Keratinocyte (primary cell): ENCODE results near the gene RRAGD. TPM values are rescaled to one million over a fixed set of nuclear protein-coding genes. Genes with fewer than 3 reads are reported as not detected.

Experiments used
- DNase-seq: peaks from one replicate; pipeline ENCODE4 v3.0.0-alpha.2; 2011; ENCODE audit warnings: low read depth, missing footprints, low spot score
- FAIRE-seq: peaks from 2 replicates; lab custom pipeline; 2011; peaks lifted over from hg19 to GRCh38; lab: Jason Lieb, UNC
- H2AFZ ChIP-seq: 2 replicates; pipeline ENCODE4 v1.6.0; 2012; ENCODE audit warnings: low read length, control low read depth, inconsistent platforms; ENCODE audit not compliant: control insufficient read depth
- H3K27ac ChIP-seq: 2 replicates; pipeline ENCODE4 v1.5.1; 2011; ENCODE audit warnings: low read length; ENCODE audit not compliant: control insufficient read depth, insufficient read depth
- H3K27me3 ChIP-seq: 3 replicates; pipeline ENCODE4 v1.6.0; 2011; ENCODE audit warnings: low read length; ENCODE audit not compliant: control insufficient read depth, insufficient read depth; ENCODE audit errors: extremely low read depth
- H3K36me3 ChIP-seq, 2 experiments: 2 replicates in 1 of 2; 3 replicates in 1 of 2; pipeline ENCODE4 v1.5.1; 2011; ENCODE audit warnings: low read length in 2 of 2, mild to moderate bottlenecking in 1 of 2; ENCODE audit not compliant: control insufficient read depth in 2 of 2, insufficient read depth in 2 of 2; ENCODE audit errors: extremely low read depth in 1 of 2
- H3K4me1 ChIP-seq: 3 replicates; pipeline ENCODE4 v1.5.1; 2011; ENCODE audit warnings: low read length; ENCODE audit not compliant: control insufficient read depth, insufficient read depth; ENCODE audit errors: extremely low read depth
- H3K4me2 ChIP-seq: 3 replicates; pipeline ENCODE4 v1.6.0; 2011; ENCODE audit warnings: low read depth, low read length; ENCODE audit not compliant: control insufficient read depth, insufficient read depth; ENCODE audit errors: extremely low read depth
- H3K4me3 ChIP-seq, 3 experiments: fragments of 200-600 bp in 1 of 3; sonication (generic) in 1 of 3; 2 replicates in 2 of 3; 3 replicates in 1 of 3; pipeline ENCODE4 v1.5.1; 2011 to 2016; ENCODE audit warnings: low read length in 3 of 3, mild to moderate bottlenecking in 3 of 3, control low read depth in 2 of 3, inconsistent platforms in 1 of 3, low read depth in 1 of 3, mixed read lengths in 1 of 3, mixed run types in 1 of 3, moderate library complexity in 1 of 3; ENCODE audit not compliant: control insufficient read depth in 2 of 3, insufficient read depth in 2 of 3; ENCODE audit errors: extremely low read depth in 1 of 3
- H3K79me2 ChIP-seq: 2 replicates; pipeline ENCODE4 v1.6.0; 2012; ENCODE audit warnings: low read length; ENCODE audit not compliant: control insufficient read depth, insufficient read depth
- H3K9ac ChIP-seq: 3 replicates; pipeline ENCODE4 v1.6.0; 2011; ENCODE audit warnings: low read length; ENCODE audit not compliant: control insufficient read depth, insufficient read depth; ENCODE audit errors: extremely low read depth
- H3K9me1 ChIP-seq: 3 replicates; pipeline ENCODE4 v1.6.0; 2011; ENCODE audit warnings: low read length; ENCODE audit not compliant: control insufficient read depth, insufficient read depth; ENCODE audit errors: extremely low read depth
- H3K9me3 ChIP-seq: 2 replicates; pipeline ENCODE4 v1.5.1; 2012; ENCODE audit warnings: low read depth, low read length; ENCODE audit not compliant: control insufficient read depth
- H4K20me1 ChIP-seq: 3 replicates; pipeline ENCODE4 v1.6.0; 2011; ENCODE audit warnings: low read length; ENCODE audit not compliant: control insufficient read depth, insufficient read depth; ENCODE audit errors: extremely low read depth
- CTCF ChIP-seq, 3 experiments: IDR thresholded peaks in 1 of 3; conservative IDR thresholded peaks in 1 of 3; optimal IDR thresholded peaks in 1 of 3; 2 replicates in 2 of 3; 3 replicates in 1 of 3; pipeline versions ENCODE3 to v1.5.1; 2011; ENCODE audit warnings: low read length in 3 of 3, mild to moderate bottlenecking in 3 of 3, moderate library complexity in 2 of 3, control low read depth in 1 of 3, inconsistent platforms in 1 of 3; ENCODE audit not compliant: insufficient read depth in 2 of 3; ENCODE audit errors: extremely low read depth in 1 of 3
- EZH2 ChIP-seq: IDR thresholded peaks from one replicate; pipeline ENCODE4 v1.6.1; 2012; ENCODE audit warnings: inconsistent platforms, mild to moderate bottlenecking, low read length, moderate library complexity
- dilution Hi-C: fragments of 300-500 bp; cut with MboI; formaldehyde crosslinking; loops from one replicate; pipeline ENCODE4 v1.7.0; 2020; ENCODE audit warnings: low sequenced_read_pairs; ENCODE audit not compliant: extremely low pct_ligation_motif_present
- polyA plus RNA-seq, 5 experiments: library from polyadenylated mRNA; depleted of rRNA in 3 of 5; stranded (reverse) in 3 of 5; stranded (forward) in 1 of 5; unstranded in 1 of 5; fragments of >200 nt; gene quantifications; 1 replicate in 1 of 5; 2 replicates in 3 of 5; 3 replicates in 1 of 5; pipeline versions ENCODE4 v1.2.1 to v1.2.3, GENCODE V29; 2011 to 2012; ENCODE audit warnings: missing spikeins in 2 of 5, low read depth in 1 of 5, low replicate concordance in 1 of 5

Gene RRAGD
- polyA plus RNA-seq, 1 donor (not counting 4 experiments of a cell fraction or from before 2014, with no cell fraction given): 0.18 TPM

GRCh38 chr6:89351671-89352277 lies 60.3 kb downstream of the RRAGD start:
- H3K9ac ChIP-seq: peak overlapping the region; percentile 91
- peak overlapping the region; percentile 94 for H2AFZ ChIP-seq
- no peaks in the 10 kb centered on the region for H3K27me3 ChIP-seq
- H3K27ac ChIP-seq: peak overlapping the region; percentile 58
- H3K4me2 ChIP-seq: peak overlapping the region; percentile 96
- H4K20me1 ChIP-seq: no peaks in the 10 kb centered on the region
- TF ChIP-seq EZH2 (no peak), CTCF (optimal IDR thresholded peaks at IDR 0.05 in 1 of 3, IDR thresholded peaks at IDR 0.05 in 1 of 3, conservative IDR thresholded peaks at IDR 0.05 in 1 of 3; ENCODE audit: extremely low read depth in 1 of 3, insufficient read depth in 2 of 3, low read length in 3 of 3) (no peak)
- H3K9me1 ChIP-seq: no peaks in the 10 kb centered on the region
- H3K4me1 ChIP-seq: peaks cover 11% of the 10 kb centered on the region
- FAIRE-seq (no peak), DNase-seq (no peak)
- dilution Hi-C loops: no loop called here
- H3K36me3 ChIP-seq: no peaks in the 10 kb centered on the region
- H3K79me2 ChIP-seq: peaks cover 30% of the 10 kb centered on the region
- H3K9me3 ChIP-seq: no peaks in the 10 kb centered on the region
- peak overlapping the region; percentile 87 to 94 (median 94) for H3K4me3 ChIP-seq

GRCh38 chr6:89350281-89350966 lies 61.6 kb downstream of the RRAGD start:
- no peaks in the 10 kb centered on the region for H4K20me1 ChIP-seq
- peaks cover 11% of the 10 kb centered on the region for H3K4me1 ChIP-seq
- H3K9ac ChIP-seq: no peak overlapping the region
- no peaks in the 10 kb centered on the region for H3K36me3 ChIP-seq
- H3K27ac ChIP-seq: no peak overlapping the region
- H3K4me3 ChIP-seq: no peak overlapping the region
- no peaks in the 10 kb centered on the region for H3K9me1 ChIP-seq
- DNase-seq (no peak), FAIRE-seq (no peak)
- H3K9me3 ChIP-seq: no peaks in the 10 kb centered on the region
- H3K79me2 ChIP-seq: peaks cover 32% of the 10 kb centered on the region
- TF ChIP-seq CTCF (optimal IDR thresholded peaks at IDR 0.05 in 1 of 3, IDR thresholded peaks at IDR 0.05 in 1 of 3, conservative IDR thresholded peaks at IDR 0.05 in 1 of 3; ENCODE audit: extremely low read depth in 1 of 3, insufficient read depth in 2 of 3, low read length in 3 of 3) (no peak), EZH2 (no peak)
- H3K27me3 ChIP-seq: no peaks in the 10 kb centered on the region
- dilution Hi-C loops: no loop called here
- no peak overlapping the region for H2AFZ ChIP-seq
- H3K4me2 ChIP-seq: peak overlapping the region; percentile 51
